Sigmoid colon (tissue), 4 donors: ENCODE measurements around the gene SLC5A2.
"Not testable (repeated sequence)": the region's sequence is repeated elsewhere in the genome, so short reads cannot be mapped to it uniquely, and the experiment has no call there.

ENCODE experiments used
- POLR2A ChIP-seq, 2 donors: fragments of 450-650 bp; IDR thresholded peaks; one replicate each; pipeline ENCODE4 v1.6.1; 2016; ENCODE audit warnings: antibody characterized with exemption in 2 of 2, mild to moderate bottlenecking in 2 of 2, moderate library complexity in 2 of 2
- POLR2AphosphoS5 ChIP-seq, 4 donors: sonication (generic); formaldehyde crosslinking; IDR thresholded peaks; one replicate each; pipeline ENCODE4 v1.6.1; 2017; ENCODE audit warnings: antibody characterized with exemption in 4 of 4
- TF ChIP-seq, protein P1 (sequence below), 4 experiments: fragments of 450-650 bp in 3 of 4; fragments of 200-600 bp in 1 of 4; IDR thresholded peaks; one replicate each; pipeline ENCODE4 v1.5.1; 2016 to 2019; ENCODE audit warnings: antibody characterized with exemption in 4 of 4, mild to moderate bottlenecking in 3 of 4, moderate library complexity in 2 of 4

DNA sequence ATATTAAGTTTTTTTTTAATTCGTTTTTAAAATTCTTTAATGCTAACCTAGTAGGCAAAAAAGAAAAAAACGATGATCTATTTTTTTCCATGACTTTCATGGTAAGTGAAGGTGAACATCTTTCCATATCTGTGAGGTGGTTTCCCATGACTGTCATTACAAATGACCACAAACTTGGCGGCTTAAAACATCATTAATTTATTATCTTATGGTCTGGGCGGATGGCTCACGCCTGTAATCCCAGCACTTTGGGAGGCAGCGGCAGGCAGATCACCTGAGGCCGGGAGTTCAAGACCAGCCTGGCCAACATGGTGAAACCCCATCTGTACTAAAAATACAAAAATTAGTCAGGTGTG lies 55.3 kb downstream of the SLC5A2 start:
- TF ChIP-seq, protein P1, sequence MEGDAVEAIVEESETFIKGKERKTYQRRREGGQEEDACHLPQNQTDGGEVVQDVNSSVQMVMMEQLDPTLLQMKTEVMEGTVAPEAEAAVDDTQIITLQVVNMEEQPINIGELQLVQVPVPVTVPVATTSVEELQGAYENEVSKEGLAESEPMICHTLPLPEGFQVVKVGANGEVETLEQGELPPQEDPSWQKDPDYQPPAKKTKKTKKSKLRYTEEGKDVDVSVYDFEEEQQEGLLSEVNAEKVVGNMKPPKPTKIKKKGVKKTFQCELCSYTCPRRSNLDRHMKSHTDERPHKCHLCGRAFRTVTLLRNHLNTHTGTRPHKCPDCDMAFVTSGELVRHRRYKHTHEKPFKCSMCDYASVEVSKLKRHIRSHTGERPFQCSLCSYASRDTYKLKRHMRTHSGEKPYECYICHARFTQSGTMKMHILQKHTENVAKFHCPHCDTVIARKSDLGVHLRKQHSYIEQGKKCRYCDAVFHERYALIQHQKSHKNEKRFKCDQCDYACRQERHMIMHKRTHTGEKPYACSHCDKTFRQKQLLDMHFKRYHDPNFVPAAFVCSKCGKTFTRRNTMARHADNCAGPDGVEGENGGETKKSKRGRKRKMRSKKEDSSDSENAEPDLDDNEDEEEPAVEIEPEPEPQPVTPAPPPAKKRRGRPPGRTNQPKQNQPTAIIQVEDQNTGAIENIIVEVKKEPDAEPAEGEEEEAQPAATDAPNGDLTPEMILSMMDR (IDR thresholded peaks at IDR 0.05), result not testable (repeated sequence)
- TF ChIP-seq POLR2AphosphoS5, POLR2A (IDR thresholded peaks at IDR 0.05): not testable (repeated sequence)
